HG03378 (cell line): ENCODE results near the gene MEN1.

ENCODE experiments used
- ATAC-seq: cut with Tn5 transposase; IDR thresholded peaks from one replicate; pipeline ENCODE4 v1.9.1; 2021; ENCODE audit warnings: mild to moderate bottlenecking, moderate library complexity; ENCODE audit not compliant: unreplicated experiment

The MEN1 gene

GRCh38 chr11:64765851-64766665 lies 44.3 kb downstream of the MEN1 start:
- no peak for ATAC-seq

DNA sequence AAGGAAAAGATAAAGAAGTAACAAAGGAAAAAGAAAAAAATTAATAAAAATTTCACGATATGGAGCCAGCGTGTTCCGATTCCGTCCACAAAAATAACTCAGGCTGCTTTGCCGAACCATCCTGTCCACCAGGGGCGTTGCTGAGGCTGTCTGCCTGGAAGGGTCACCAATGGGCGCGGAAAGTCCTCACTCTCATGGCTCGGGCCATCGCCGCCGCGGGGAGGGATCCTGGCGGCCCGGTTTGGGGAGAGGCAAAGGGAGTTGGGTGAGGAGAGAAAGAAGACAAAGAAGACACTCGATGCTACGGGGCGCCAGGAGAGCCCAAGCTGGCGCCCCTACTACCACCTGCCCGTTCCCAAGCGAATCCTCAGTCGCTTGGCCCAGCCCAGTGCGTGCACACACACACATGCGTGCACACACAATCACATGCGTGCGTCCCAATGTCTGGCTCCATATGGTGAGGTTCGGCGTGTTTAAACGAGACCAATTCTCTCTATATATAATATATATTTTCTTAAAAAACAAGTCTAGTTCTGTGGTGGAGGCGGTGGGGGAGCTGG lies 45.0 kb downstream of the MEN1 start:
- no peak for ATAC-seq

- ATAC-seq = no peak
Measured at GRCh38 chr11:64764753-64765152, 45.6 kb downstream of the MEN1 start.

GRCh38 chr11:64764040-64764611 lies 46.2 kb downstream of the MEN1 start:
- no peak for ATAC-seq

- no peak for ATAC-seq
Measured at GRCh38 chr11:64763526-64764039, 46.8 kb downstream of the MEN1 start.

- ATAC-seq = no peak
Measured at GRCh38 chr11:64762674-64763525, 47.5 kb downstream of the MEN1 start.

DNA sequence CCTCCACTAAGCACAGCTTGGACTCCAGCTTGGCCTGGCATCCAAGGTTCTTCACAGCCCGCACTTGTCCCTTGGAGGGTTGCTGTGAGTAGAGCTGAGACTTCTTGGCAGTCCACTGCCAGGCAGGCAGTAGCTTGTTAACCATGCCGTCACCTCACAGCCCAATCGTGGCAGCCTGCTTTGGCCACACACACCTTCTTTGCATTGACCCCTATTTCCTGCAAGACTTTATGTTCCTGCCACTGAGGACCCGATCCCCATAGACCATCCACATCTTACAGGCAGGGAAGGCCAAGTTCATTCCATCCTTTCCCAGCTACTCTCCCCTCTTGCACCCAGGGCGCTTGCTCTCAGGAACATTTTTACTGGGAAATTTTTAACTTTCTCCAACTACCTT lies 48.1 kb downstream of the MEN1 start:
- ATAC-seq = no peak

DNA sequence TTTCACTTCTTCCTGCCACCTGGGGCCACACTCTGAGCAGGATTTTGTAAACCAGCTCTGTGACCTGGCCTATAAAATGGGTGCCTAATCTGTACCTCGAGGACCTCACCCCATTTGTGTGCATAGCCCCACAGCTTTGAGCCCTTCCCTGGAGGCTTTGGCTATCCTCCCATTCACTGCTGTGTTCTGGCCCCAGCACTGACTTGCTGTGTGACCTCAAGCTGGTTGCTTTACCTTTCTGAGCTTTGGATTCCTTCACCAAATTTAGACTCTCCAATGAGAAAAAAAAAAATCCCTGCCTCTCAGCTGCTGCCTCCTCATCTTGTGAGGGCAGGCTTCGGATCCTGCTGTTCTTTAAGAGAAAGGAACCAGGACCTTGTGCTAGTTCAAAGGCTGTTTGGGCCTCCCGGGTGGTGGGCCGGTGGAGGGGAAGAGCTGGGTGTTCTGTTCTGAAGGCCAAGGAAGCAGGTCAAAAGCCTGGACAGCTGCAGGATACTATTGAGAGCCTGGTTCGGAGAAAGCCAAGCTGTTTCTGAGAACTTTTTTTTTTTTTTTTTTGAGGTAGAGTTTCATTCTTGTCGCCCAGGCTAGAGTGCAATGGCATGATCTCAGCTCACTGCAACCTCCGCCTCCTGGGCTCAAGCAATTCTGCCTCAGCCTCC lies 49.5 kb downstream of the MEN1 start:
- ATAC-seq = no peak

- ATAC-seq = no peak
Measured at GRCh38 chr11:64759722-64760719, 50.3 kb downstream of the MEN1 start, which contains the start of gene PYGM. TSS of gene PYGM (minus strand) at chr11:64759974. CDS start at chr11:64759898, 76 bp downstream.

DNA sequence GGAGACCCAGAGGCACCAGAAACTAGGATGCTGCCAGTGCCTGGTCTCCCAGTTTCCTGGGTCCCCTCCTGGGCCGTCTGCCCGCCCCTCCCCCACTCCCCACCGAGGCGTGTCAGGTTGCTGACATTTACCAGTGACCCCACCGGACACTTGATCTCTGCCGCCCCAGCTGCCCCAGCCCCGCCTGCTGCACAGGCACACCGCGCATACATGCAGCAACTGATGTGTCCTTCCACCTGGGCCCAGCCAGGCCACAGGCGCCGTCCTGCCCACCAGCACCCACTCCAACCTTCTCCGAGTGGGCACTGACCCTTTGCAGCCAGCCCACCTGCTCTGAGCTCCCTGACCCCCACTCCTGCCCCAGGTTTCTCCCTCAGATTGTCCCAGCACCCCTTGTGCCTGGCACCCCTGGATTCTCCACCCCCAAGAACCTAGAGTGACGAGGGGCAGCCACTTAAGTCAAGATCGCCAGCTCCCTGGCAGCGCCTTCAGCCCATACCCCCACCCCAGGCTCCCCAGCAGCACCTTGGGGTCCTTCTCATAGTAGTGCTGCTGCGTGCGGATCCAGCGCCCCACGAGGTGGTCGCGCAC lies 51.1 kb downstream of the MEN1 start:
- ATAC-seq = no peak

DNA sequence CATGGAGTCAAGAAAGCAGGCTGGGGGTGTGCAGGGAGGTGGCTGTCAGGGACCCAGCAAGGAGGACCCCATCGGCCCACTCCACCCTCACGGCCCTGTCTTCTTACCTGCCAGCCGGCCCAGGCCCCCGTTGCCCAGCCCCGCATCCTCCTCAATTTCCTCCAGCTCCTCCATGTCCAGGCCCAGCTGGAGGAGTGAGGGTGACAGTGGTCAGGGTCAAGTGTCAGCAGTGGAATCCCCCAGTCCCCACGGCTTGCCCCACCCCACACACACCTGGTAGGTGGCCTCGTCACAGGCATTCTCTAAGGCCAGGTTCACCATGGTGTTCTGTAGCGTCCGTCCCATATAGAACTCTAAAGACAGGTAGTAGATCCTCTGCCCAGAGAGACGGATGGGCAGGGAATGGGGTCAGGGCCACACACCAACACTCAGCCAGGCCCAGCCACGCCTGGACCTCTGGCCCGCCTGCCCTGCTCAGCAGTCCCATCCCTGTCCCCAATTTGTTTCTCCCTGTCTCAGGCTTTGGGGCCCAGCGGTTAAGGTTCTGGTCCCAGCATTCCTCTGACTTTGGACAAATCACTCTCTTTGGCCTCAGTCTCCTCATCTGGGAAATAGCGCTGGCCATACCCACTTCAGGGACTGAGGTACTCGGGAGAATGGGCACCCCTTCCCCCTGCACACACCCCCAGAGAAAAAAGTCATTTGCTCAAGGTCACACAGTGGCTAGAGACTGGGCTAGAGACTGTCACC lies 51.8 kb downstream of the MEN1 start:
- ATAC-seq = no peak

- no peak for ATAC-seq
Measured at GRCh38 chr11:64757549-64758329, 52.6 kb downstream of the MEN1 start.

DNA sequence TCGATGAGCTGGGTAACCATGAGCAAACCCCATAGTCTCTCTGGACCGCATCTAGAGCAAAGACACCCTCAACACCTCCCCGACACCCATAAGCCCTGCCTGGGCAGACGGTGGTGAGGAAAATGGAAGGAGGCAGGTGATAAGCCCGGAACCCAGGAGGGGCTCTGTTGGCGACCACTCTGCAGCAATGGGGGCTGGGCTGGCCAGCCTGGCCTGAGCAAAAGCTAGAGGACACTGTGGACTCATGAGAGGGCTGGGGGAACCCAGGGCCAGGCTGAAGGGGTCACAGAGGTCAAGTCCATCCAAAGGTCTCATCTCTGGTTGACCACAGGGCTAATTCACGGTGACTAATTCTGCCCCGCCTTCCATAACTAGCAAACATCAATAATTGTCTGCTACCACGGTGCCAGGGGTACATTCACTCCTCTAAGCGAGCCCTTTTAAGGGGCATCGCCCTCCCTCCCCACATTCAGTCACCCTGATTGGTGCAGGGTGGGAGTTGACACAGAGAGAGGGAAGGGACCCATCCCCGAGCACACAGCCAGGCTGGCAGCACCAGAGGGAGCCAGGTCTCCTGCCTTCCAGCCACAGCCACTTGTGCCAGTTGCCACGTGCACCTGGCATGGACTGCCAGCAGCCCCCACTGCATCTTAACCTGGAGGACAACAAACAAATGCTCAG lies 54.5 kb downstream of the MEN1 start:
- no peak for ATAC-seq

GRCh38 chr11:64754919-64755662 lies 55.3 kb downstream of the MEN1 start:
- ATAC-seq = no peak

- ATAC-seq = no peak
Measured at GRCh38 chr11:64754124-64754918, 56.0 kb downstream of the MEN1 start.
